IMR-90 (cell line): ENCODE results near the gene TIMM10. TPM values are rescaled to one million over a fixed set of nuclear protein-coding genes. Genes with fewer than 3 reads are reported as not detected.

Experiments used
- ATAC-seq: fragments of 200-7000 bp; cut with Tn5 transposase; 2 replicates; pipeline ENCODE4 v1.9.1; 2020; ENCODE audit warnings: low read depth, mild to moderate bottlenecking, moderate library complexity
- BruUV-seq: library from RNA; stranded (reverse); fragments of 400-500 nt; replicated peaks from 2 replicates; lab custom pipeline; 2021; lab: Mats Ljungman, UMichigan
- CTCF ChIA-PET: fragments of 300-600 bp; formaldehyde crosslinking; extraction: SDS; loops from one replicate; lab custom pipeline; 2021; ENCODE audit warnings: antibody characterized with exemption; lab: Yijun Ruan, JAX
- POLR2A ChIA-PET: fragments of 300-600 bp; sonication (Branson Sonifier 250); formaldehyde crosslinking; loops from one replicate; lab custom pipeline; 2022; ENCODE audit warnings: antibody characterized with exemption; ENCODE audit not compliant: unreplicated experiment; lab: Charles Lee
- DNase-seq: peaks from one replicate; pipeline ENCODE4 v3.0.0; 2013
- H2AFZ ChIP-seq: replicated peaks from 2 replicates; pipeline ENCODE3; 2013; ENCODE audit warnings: low read length, mild to moderate bottlenecking; ENCODE audit not compliant: poor library complexity
- H2AK5ac ChIP-seq: 2 replicates; pipeline ENCODE4 v1.6.1; 2013; ENCODE audit warnings: low read depth, low read length, inconsistent platforms
- H2AK9ac ChIP-seq: replicated peaks from 2 replicates; pipeline ENCODE3; 2013; ENCODE audit warnings: mild to moderate bottlenecking, low read depth, low read length, moderate library complexity; ENCODE audit not compliant: poor library complexity
- H2BK120ac ChIP-seq: 2 replicates; pipeline ENCODE4 v1.6.1; 2013; ENCODE audit warnings: low read depth, low read length, inconsistent platforms
- H2BK15ac ChIP-seq: 3 replicates; pipeline ENCODE4 v1.6.1; 2013; ENCODE audit warnings: low read depth, low read length, inconsistent platforms
- H2BK20ac ChIP-seq: 2 replicates; pipeline ENCODE4 v1.6.1; 2013; ENCODE audit warnings: low read depth, mild to moderate bottlenecking, inconsistent platforms, low read length, moderate library complexity
- H2BK5ac ChIP-seq: 2 replicates; pipeline ENCODE4 v1.6.1; 2013; ENCODE audit warnings: mild to moderate bottlenecking, low read depth, low read length, inconsistent platforms; ENCODE audit not compliant: poor library complexity, severe bottlenecking
- H3K14ac ChIP-seq: replicated peaks from 2 replicates; pipeline ENCODE4 v1.6.1; 2013; ENCODE audit warnings: low read depth, low read length, inconsistent platforms
- H3K18ac ChIP-seq: 2 replicates; pipeline ENCODE4 v1.6.1; 2013; ENCODE audit warnings: low read depth, low read length, control low read depth
- H3K23ac ChIP-seq: 2 replicates; pipeline ENCODE4 v1.6.1; 2013; ENCODE audit warnings: low read depth, low read length, inconsistent platforms
- H3K27ac ChIP-seq: 2 replicates; pipeline ENCODE4 v1.5.1; 2013; ENCODE audit warnings: mild to moderate bottlenecking, control low read depth, low read length; ENCODE audit not compliant: insufficient read depth
- H3K27me3 ChIP-seq: 2 replicates; pipeline ENCODE4 v1.6.1; 2013; ENCODE audit warnings: low read length; ENCODE audit not compliant: control insufficient read depth, insufficient read depth
- H3K36me3 ChIP-seq: 2 replicates; pipeline ENCODE4 v1.6.1; 2013; ENCODE audit warnings: low read length, mixed read lengths; ENCODE audit not compliant: control insufficient read depth, insufficient read depth
- H3K4ac ChIP-seq: 2 replicates; pipeline ENCODE4 v1.6.1; 2013; ENCODE audit warnings: low read depth, low read length, inconsistent platforms
- H3K4me1 ChIP-seq: 2 replicates; pipeline ENCODE4 v1.6.1; 2013; ENCODE audit warnings: low read length, mixed read lengths; ENCODE audit not compliant: control insufficient read depth, insufficient read depth
- H3K4me2 ChIP-seq: 2 replicates; pipeline ENCODE4 v1.6.1; 2013; ENCODE audit warnings: low read depth, mild to moderate bottlenecking, control low read depth, low read length, moderate library complexity
- H3K4me3 ChIP-seq: 2 replicates; pipeline ENCODE4 v1.5.1; 2013; ENCODE audit warnings: low read depth, mild to moderate bottlenecking, control low read depth, low read length, moderate library complexity; ENCODE audit not compliant: insufficient read depth
- H3K56ac ChIP-seq: 2 replicates; pipeline ENCODE4 v1.6.1; 2013; ENCODE audit warnings: low read length, inconsistent platforms; ENCODE audit not compliant: insufficient read depth; ENCODE audit errors: extremely low read depth
- H3K79me1 ChIP-seq, 2 experiments: 2 replicates each; pipeline ENCODE4 v1.6.1; 2013; ENCODE audit warnings: low read length in 2 of 2, inconsistent platforms in 1 of 2, low read depth in 1 of 2
- H3K9ac ChIP-seq: 2 replicates; pipeline ENCODE4 v1.6.1; 2013; ENCODE audit warnings: low read depth, low read length, control low read depth
- H3K9me1 ChIP-seq: 2 replicates; pipeline ENCODE4 v1.6.1; 2013; ENCODE audit warnings: low read length, inconsistent platforms; ENCODE audit not compliant: insufficient read depth
- H3K9me3 ChIP-seq: 2 replicates; pipeline ENCODE4 v1.6.1; 2013; ENCODE audit warnings: low read length; ENCODE audit not compliant: control insufficient read depth, insufficient read depth
- H4K20me1 ChIP-seq: 2 replicates; pipeline ENCODE4 v1.6.1; 2013; ENCODE audit warnings: low read length, inconsistent platforms; ENCODE audit not compliant: insufficient read depth
- H4K5ac ChIP-seq: 2 replicates; pipeline ENCODE4 v1.6.1; 2013; ENCODE audit warnings: mild to moderate bottlenecking, low read depth, low read length, control low read depth
- H4K8ac ChIP-seq, 2 experiments: 2 replicates each; pipeline ENCODE4 v1.6.1; 2013; ENCODE audit warnings: low read depth in 2 of 2, low read length in 2 of 2, control low read depth in 1 of 2, inconsistent platforms in 1 of 2
- H4K91ac ChIP-seq: 2 replicates; pipeline ENCODE4 v1.6.1; 2013; ENCODE audit warnings: low read depth, low read length, inconsistent platforms; ENCODE audit not compliant: insufficient read depth
- BHLHE40 ChIP-seq: fragments of 150-350 bp; IDR thresholded peaks from 2 replicates; pipeline ENCODE4 v1.6.1; 2016; ENCODE audit warnings: mild to moderate bottlenecking, low read depth, low read length
- CEBPB ChIP-seq: IDR thresholded peaks from 2 replicates; pipeline ENCODE4 v1.6.1; 2012; ENCODE audit warnings: low read depth, low read length, improper control_type of control experiment
- CHD1 ChIP-seq: IDR thresholded peaks from 2 replicates; pipeline ENCODE4 v1.6.1; 2012; ENCODE audit warnings: low read depth, low read length, improper control_type of control experiment
- CTCF ChIP-seq: conservative IDR thresholded peaks from 2 replicates; pipeline ENCODE4 v1.5.1; 2012; ENCODE audit warnings: mild to moderate bottlenecking, low read depth, low read length, improper control_type of control experiment
- ELK1 ChIP-seq: fragments of 150-350 bp; IDR thresholded peaks from 2 replicates; pipeline ENCODE4 v1.6.1; 2016; ENCODE audit warnings: low read depth, mild to moderate bottlenecking, low read length, moderate library complexity, borderline replicate concordance
- FOS ChIP-seq: fragments of 150-350 bp; IDR thresholded peaks from 2 replicates; pipeline ENCODE4 v1.6.1; 2016; ENCODE audit warnings: low read depth, low read length
- MAFK ChIP-seq: IDR thresholded peaks from 2 replicates; pipeline ENCODE4 v1.6.1; 2012; ENCODE audit warnings: low read depth, low read length, improper control_type of control experiment
- MAZ ChIP-seq: IDR thresholded peaks from 2 replicates; pipeline ENCODE4 v1.6.1; 2012; ENCODE audit warnings: low read depth, mild to moderate bottlenecking, low read length, improper control_type of control experiment, moderate library complexity, borderline replicate concordance
- MXI1 ChIP-seq: IDR thresholded peaks from 2 replicates; pipeline ENCODE4 v1.6.1; 2012; ENCODE audit warnings: low read depth, mild to moderate bottlenecking, low read length, moderate library complexity, borderline replicate concordance
- NFE2L2 ChIP-seq: fragments of 150-350 bp; IDR thresholded peaks from 2 replicates; pipeline ENCODE4 v1.6.1; 2016; ENCODE audit warnings: low read depth, mild to moderate bottlenecking, low read length
- POLR2A ChIP-seq: IDR thresholded peaks from 2 replicates; pipeline ENCODE4 v1.6.1; 2012; ENCODE audit warnings: mild to moderate bottlenecking, low read depth, low read length
- RAD21 ChIP-seq: IDR thresholded peaks from 2 replicates; pipeline ENCODE4 v1.6.1; 2012; ENCODE audit warnings: low read length, improper control_type of control experiment
- RCOR1 ChIP-seq: IDR thresholded peaks from 2 replicates; pipeline ENCODE4 v1.6.1; 2012; ENCODE audit warnings: mild to moderate bottlenecking, low read length, improper control_type of control experiment; ENCODE audit not compliant: insufficient replicate concordance
- RFX5 ChIP-seq: IDR thresholded peaks from 2 replicates; pipeline ENCODE4 v1.8.0; 2012; ENCODE audit warnings: low read depth, mild to moderate bottlenecking, low read length, moderate library complexity
- SMC3 ChIP-seq: fragments of 150-350 bp; IDR thresholded peaks from 2 replicates; pipeline ENCODE4 v1.6.1; 2016; ENCODE audit warnings: low read depth, mild to moderate bottlenecking, antibody characterized with exemption, low read length, moderate library complexity
- USF2 ChIP-seq: fragments of 150-350 bp; IDR thresholded peaks from 2 replicates; pipeline ENCODE4 v1.6.1; 2017; ENCODE audit warnings: mild to moderate bottlenecking, antibody characterized with exemption, low read length, low read depth
- WGBS, 2 experiments: methylation state at CpG; one replicate each; pipeline versions ENCODE4 v1.1.5 to v1.1.7; 2013; ENCODE audit warnings: missing lambda C conversion rate in 2 of 2; ENCODE audit not compliant: insufficient read length in 1 of 2; ENCODE audit errors: extremely low coverage in 2 of 2; 5-methylcytosine and 5-hydroxymethylcytosine counted together
- dilution Hi-C: fragments of 300-500 bp; cut with HindIII; formaldehyde crosslinking; loops from one replicate; pipeline ENCODE4 v1.14.3; 2018; ENCODE audit warnings: low sequenced_read_pairs; ENCODE audit not compliant: unreplicated experiment
- in situ Hi-C: fragments of 300-500 bp; cut with MboI; formaldehyde crosslinking; loops from 3 replicates; pipeline ENCODE4 v1.14.3; 2019; ENCODE audit warnings: low sequenced_read_pairs, inconsistent platforms, mixed read lengths
- intact Hi-C: fragments of 100-400 bp; cut with micrococcal nuclease; formaldehyde crosslinking; loops from 2 replicates; pipeline ENCODE4 v1.10.0; 2022
- polyA plus RNA-seq, 3 experiments: library from polyadenylated mRNA; depleted of rRNA; stranded (reverse); fragments of >200 nt; gene quantifications; 2 replicates each; pipeline ENCODE4 v1.2.3, GENCODE V29; 2012; ENCODE audit warnings: low replicate concordance in 1 of 3
- total RNA-seq: library from RNA; depleted of rRNA; stranded (reverse); fragments of >200 nt; gene quantifications from 2 replicates; pipeline ENCODE4 v1.2.3, GENCODE V29; 2012

Gene TIMM10
- total and polyA plus RNA-seq, 2 of the 4 experiments (the other 2 are of a cell fraction) = 96.8 to 135 TPM

GRCh38 chr11:57552479-57552878, 21.9 kb upstream of the TIMM10 start:
- Histone ChIP-seq H3K23ac (no peak overlapping the region), H3K4me2 (no peak overlapping the region), H2AK9ac (no peak overlapping the region), H2BK20ac (no peak overlapping the region), H4K8ac (no peak overlapping the region), H3K27me3 (no peaks in the 10 kb centered on the region), H3K4me1 (no peaks in the 10 kb centered on the region), H3K27ac (no peak overlapping the region), H2AFZ (no peak overlapping the region), H3K79me1 (no peaks in the 10 kb centered on the region), H3K56ac (no peak overlapping the region), H4K5ac (no peak overlapping the region), H3K9me3 (no peaks in the 10 kb centered on the region), H3K18ac (no peak overlapping the region), H4K20me1 (no peaks in the 10 kb centered on the region), H3K4me3 (no peak overlapping the region), H3K4ac (no peak overlapping the region), H3K14ac (no peak overlapping the region), H2BK120ac (no peak overlapping the region), H3K36me3 (peaks cover 54% of the 10 kb centered on the region), H2AK5ac (no peak overlapping the region), H4K91ac (no peak overlapping the region), H3K9ac (no peak overlapping the region), H2BK15ac (no peak overlapping the region), H3K9me1 (no peaks in the 10 kb centered on the region), H2BK5ac (no peak overlapping the region)
- dilution Hi-C loops = no loop called here
- DNase-seq (no peak), ATAC-seq (no peak)
- in situ Hi-C loops = no loop called here
- no TSS peak for BruUV-seq
- no peak for TF ChIP-seq RFX5
- no peak for TF ChIP-seq SMC3
- TF ChIP-seq MXI1 = no peak
- TF ChIP-seq CEBPB = no peak
- TF ChIP-seq CHD1 = no peak
- no peak for TF ChIP-seq RAD21
- TF ChIP-seq CTCF = no peak
- no peak for TF ChIP-seq FOS
- TF ChIP-seq MAFK = no peak
- TF ChIP-seq USF2 = no peak
- TF ChIP-seq ELK1 = no peak
- TF ChIP-seq NFE2L2 = no peak
- no peak for TF ChIP-seq BHLHE40
- no peak for TF ChIP-seq POLR2A
- no peak for TF ChIP-seq MAZ
- TF ChIP-seq RCOR1 = no peak
- CTCF ChIA-PET = no interaction called here
- intact Hi-C loops = no loop called here
- POLR2A ChIA-PET = no interaction called here
- no CpG with 5 or more reads among the region's 5 CpGs for WGBS, 2 experiments
